GM18508 (cell line): Measurements from ENCODE around the gene SCAMP1.

Experiments
- ATAC-seq: cut with Tn5 transposase; IDR thresholded peaks from one replicate; pipeline ENCODE4 v1.9.1; 2021; ENCODE audit warnings: moderate number of reproducible peaks; ENCODE audit not compliant: insufficient read depth, unreplicated experiment

The SCAMP1 gene

DNA sequence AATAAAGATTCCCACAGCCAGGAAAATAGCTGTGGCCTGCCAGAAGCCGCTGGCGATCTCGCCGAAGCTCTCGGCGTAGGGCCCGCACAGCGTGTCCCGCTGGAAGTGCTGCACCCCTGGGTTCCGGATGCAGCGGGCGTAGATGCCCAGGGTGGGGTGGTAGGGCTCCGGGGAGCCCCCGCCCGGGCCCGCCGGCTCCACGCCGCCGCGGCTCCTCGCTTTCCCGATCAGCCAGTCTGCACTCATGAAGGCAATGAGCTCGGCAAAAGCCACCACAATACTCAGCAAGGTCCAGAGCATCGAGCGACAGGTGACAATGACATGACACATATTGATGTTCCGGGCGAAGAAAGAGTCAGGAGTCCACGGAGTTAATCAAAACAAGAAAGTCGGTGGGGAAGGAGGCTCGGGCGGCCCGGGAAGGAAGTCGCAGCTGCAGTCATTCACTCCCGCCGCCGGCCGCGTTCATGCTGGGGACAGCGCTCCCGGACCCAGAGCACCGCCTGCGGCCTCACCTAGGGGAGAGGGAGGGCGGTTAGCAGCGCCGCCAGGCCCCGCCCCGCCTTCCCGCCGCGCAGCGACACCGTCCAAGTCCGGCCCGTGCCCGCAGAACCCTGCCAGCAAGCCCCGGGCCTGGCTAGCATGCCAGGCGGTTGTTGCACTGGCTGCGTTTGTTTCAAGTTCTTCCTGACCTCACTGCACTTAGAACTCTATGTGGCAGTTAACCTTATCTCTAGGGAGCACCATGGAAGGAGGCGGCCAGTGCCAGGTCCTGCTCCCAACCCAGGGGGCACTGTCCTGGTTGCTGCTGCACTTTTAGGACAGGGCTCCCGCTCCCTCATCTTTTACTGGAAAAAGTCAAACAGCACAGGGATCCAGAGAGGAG, 149.7 kb downstream of the SCAMP1 start:
- ATAC-seq: no peak

DNA sequence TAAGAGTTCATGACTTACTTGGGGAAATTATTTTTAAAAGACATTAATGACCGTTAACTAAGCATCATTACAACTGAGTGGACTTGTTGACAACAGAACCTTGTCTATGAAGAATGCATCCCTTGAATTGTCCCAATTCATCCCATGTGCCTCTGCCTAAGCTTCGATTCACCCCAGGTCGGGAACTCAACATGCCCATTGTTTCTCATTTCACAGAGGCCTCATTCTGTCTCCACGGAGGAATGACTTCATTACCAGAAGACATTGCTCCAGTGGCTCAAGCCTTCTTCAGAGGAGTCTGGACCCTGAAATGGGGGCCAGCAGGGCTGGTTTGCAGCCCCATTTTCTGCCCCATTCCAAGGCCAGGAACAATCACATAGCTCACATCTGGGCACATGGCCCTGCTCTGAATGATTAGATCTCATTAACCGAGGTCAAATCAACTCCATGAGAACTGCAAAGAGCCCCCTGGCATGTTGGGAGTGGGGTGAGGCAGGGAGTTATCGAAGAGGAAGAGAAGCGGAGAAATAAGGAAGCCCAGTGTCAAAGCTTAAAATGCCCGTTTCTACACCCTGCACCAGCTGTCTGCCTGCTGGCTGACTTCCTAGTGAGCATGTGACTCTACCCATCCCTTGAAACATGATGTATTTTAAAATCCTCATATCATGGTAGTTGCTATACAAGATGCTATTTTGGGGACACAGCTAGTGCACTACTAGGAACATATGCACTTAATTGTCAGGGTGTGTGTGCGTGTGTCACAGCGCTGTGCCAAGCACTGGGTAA, 150.9 kb downstream of the SCAMP1 start:
- ATAC-seq: no peak

DNA sequence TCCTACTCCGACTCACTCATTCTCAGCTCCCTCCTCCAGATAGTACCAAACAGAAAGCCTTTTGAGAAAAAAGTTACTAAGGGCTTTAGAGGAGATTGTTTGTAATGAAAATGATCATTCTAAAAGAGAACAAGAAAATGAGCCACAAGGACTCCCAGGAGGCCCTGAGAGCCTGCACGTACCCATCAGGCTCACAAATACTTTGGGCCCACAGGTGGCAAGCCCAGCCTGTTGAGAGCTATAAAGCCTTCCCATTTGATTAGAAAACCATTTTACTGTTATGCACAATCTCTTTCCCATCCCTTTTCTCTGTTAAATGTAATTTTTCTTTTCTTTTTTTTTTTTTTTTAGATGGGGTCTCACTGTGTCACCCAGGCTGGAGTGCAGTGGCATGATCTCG, 152.0 kb downstream of the SCAMP1 start:
- no peak for ATAC-seq

DNA sequence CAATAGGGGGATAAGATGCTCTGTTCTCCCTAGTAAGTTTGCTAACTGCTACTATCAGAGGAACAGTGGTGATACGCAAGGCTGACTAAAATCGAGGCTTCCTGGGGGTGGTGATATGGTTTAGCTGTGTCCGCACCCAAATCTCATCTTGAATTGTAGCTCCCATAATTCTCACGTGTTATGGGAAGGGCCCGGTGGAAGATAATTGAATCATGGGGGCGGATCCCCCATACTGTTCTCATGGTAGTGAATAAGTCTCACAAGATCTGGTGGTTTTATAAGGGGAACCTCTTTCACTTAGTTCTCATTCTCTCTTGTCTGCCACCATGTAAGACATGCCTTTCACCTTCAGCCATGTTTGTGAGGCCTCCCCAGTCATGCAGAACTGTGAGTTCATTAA, 153.0 kb downstream of the SCAMP1 start:
- no peak for ATAC-seq

DNA sequence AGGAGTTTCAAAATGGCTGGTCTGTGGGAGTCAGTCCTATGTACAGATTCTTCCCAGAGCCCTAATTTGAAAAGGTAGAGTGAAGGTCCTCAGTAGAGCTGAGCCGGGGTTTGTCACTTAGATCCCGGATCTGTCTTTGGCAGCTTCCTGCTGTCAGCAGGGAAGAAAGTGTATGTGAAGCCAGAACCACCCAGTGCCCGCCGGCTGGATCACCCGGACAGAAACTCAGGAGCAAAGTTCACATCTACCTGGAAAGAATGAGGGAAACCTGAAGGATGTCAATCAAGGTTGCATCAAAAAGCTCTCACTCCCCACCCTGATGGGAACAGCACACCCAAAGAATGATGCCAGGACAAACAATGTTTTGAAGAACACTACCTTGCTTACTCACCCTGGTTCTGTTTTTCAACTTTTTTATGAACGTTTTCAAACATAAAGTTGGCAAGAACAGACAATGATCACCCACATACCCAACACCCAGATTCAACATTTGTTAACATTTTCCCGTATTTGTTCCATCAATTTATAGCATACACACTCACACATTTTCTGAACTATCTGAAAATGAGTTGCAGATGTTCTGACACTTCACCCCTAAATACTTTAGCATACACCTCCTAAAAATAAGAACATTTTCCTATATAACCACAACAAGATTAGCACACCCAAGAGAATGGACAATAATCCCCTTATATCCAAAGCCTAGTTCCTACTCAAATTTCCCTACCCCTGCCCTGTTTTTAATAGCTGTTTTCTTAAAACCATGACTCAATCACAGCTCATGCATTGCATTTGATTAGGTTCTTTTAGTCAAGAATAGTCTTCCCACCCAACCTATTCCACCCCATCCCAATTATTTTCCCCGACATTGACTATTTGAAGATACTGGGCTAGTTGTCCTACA, 154.3 kb downstream of the SCAMP1 start:
- no peak for ATAC-seq

DNA sequence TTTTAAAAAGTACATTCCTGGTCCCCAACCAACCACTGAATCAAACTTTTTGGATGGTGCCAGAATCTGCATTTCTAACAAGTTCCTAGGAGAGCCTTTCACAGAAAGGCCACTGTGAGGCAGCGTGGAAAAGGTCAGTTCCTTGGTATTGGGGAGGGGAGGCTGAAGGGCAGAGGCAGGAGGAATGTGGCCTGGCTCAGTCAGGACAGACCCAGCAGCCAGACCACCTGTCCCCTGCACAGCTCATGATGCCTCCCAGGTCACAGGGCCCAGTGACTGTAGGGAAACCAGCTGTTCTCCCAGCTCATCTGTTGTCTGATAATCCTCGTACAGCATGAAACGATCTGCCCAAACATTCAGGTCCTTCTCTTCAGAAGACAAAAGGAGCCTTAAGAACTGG, 155.3 kb downstream of the SCAMP1 start:
- no peak for ATAC-seq

DNA sequence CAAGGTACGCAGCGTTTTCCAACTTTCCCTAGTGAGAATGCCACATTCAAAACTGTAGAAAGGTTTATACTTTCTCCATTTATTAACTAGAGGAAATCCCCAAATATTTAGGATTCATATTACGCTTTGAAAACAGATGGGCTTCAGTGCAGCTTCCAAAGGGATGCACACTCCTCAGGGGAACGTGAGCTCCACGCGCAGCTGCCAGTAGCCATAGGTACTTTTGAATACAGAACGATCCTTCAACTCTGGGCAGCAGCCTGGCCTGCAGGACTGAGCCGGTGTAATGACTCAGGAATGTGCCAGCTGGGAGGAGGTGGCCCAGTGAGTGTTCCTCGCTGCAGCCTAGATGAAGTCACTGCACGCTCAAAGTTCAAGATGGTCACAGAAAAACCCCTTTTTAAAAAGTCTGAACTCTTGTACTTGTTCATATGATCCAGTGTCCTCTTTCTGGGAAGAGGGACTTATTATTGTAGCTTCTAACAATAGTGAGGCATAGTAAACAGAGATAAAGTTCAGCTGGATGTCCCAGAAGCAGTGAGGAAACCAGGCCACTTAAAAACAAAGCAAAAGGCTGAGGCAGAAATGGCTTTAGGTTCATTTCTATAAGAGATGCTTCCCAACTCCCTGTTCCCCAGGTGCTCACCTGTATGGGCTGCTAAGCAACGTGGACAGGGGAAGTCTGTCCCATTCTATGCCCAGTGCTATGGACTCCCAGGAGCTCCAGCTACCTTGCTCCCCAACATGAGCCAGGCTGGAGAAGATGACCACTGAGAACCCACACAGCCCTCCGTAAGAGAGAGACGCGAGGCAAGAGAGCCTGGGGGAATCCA, 158.2 kb downstream of the SCAMP1 start:
- ATAC-seq: no peak

DNA sequence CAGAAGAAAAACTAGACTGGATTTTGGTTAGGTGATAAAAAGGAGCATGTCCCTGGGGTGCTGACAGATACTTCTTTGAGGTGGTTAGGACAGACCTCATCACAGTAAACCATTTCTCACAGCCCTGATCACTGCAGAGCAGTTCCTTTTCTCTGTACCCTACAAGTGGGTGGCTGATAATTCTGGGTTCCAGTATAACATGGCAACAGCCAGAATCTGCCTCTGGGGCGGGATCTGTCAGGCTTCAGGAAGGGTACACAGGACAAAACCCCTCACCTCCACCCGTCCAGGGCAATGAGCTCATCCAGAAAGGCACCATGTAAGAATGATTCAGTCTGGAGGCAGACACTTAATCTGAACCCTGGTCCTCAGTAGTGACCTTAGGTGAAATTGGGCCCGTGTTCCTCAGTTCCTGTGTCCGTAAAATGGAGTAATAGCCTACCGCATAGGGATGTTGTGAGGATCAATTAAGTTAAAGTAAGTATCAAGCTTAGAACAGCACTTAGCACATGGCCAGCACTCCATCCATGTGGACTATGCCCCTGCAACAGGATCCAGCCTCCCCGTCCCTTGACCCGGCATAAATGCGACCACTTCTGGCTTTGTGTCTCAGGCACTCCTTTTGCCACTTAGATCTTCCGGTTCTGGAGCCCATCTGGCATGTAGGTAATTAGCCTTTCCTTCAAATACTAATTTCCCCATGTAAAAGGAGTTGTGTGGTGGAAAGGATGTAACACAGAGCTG, 159.0 kb downstream of the SCAMP1 start:
- ATAC-seq: no peak

DNA sequence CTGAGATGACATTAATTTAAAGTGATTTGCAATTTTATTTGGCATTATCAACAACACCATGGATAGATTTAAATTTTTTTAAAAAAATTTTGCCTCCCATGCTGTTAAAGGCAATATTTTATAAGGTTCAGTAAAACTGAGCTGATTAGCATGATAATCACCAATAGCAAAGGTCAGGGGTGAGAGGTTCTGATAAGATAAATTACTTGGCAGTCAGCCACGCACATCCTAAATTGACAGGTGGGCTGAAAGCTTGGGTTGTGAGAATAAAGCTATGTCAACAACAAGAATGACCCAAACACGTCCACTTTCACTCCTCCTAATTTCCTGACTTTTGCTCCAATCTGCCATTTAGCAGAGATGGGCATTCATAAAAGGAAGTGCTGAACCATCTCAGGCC, 161.0 kb downstream of the SCAMP1 start:
- ATAC-seq: no peak

DNA sequence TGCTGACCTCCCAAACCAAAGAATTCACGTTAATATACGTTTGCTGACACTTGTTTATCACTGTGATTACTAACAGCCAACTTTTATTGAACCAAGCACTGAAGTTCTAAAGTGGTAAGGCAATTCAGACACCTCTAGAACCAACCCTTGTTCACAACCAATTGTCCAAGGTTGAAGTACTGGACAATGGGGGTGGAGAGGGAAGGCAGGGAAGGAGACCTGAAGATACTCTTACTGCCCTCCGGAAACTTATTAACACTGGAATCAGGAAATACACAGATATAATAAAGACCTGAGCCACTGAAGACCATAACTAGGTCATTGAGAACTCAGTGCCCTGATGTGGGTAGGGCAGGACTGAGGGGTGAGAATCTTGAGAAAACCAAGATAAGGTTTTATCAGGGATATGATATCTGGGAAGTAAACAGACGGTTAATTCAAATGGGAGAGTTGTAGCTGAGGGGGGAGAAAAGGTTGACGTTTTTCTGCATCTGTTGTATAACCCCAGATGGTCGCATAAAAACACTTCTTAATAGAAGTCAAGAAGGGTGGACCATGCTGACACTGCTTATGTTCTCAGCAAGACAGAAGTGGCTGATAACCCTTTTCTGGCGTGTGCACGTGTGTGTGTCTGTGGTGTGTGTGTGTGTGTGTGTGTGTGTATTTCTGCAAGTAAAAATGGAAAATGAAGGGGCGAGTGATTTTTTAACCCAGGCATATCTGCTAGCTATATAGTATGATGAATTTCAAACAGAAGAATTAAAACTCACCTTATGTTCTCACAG, 162.3 kb downstream of the SCAMP1 start:
- ATAC-seq: no peak

DNA sequence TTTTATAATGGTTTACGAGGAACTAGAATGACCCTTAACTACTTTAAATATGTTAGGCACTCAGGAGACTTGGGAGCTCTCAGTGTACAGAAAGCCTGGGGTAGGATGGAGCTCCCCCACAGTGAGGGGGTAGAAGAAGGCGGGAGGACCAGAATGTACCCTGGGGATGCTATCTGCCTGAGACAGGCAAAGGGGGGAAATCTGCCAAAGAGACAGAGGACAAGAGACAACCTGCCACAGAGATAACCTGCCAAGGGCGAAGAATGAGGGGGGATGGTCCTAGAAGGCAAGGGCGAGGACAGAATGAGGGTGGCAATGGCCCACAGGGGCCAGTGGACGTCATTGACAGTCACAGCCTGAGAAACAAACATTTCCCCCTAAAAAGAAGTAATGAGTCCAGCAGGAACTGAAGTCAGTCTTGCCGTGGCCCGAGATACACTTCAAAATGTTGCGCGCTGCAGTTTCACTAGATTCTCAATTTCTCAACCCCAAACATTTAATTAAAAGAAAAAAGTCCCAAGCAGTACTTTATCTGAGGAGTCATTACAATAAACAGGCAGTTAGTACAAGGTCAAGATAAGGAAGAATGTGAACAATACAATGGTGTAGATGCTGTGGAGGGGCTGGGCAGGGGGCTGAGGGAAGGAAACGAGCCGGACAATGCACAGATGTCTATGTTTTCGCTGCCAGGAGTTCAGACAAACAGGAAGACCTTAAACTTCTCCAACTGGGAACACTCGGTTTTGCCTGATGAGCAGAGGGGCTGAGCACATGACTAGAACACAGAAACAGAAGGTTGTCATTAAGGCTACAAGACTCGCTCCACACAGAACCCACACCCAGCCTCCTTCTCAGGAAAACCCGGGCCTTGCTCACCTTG, 163.1 kb downstream of the SCAMP1 start:
- no peak for ATAC-seq

DNA sequence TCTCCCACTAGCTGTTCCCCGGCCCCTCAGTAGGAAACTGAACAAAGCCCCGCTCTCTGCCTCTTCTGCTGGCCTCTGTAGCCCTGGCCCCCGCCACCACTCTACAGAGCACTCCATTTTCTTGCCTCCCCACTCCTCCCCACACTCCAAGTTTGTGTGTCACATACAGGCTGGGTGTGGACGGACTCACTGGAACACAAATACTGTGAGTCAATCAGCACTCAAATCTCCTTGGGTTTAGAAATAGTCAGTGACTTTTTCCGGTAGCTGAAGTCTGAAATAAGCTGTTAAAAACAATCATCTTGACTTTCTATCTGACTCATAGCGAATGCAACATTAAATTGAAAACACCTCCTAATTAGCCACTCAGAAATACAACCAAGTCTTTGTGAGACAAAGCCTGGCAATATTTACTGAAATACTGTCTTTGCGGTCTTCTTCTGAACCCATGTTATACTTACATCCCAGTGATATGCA, 165.7 kb downstream of the SCAMP1 start:
- no peak for ATAC-seq

DNA sequence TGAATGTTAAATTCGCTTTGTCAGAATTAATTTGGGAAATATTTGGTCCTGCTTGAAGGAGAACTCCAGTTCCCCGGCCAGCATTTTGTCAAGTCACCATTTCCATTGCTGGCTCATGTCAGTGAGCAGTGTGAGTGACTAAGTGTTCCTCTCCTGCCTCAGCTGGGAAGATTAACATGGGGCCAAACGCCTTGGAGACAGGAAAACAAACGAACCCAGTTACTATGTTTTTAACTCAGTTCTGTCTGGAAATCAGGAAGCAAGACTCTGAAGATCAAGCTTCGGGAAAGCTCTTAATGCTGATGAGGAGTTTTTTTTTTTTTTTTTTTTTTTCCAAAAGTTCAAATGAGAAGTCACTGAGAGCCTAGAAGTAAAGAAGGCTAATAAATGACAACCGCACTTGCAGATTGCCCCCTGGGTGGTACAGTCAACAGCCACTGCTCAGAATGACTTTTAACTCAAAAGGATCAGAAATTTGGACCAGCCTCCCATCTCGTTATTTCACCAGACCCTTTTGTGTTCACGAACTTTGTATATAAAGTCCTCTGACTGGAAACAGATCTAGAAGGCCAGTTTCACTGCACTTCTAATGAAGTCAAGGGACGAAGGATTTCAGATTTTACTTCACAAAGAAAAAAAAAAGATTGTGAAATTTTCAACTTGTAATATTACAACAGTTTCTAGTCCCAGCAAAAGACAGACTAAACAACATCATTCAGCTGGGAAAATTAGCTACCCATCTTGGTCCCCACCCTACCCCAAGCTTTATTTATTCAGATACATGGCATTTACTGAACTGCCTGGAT, 166.8 kb downstream of the SCAMP1 start:
- ATAC-seq: no peak

DNA sequence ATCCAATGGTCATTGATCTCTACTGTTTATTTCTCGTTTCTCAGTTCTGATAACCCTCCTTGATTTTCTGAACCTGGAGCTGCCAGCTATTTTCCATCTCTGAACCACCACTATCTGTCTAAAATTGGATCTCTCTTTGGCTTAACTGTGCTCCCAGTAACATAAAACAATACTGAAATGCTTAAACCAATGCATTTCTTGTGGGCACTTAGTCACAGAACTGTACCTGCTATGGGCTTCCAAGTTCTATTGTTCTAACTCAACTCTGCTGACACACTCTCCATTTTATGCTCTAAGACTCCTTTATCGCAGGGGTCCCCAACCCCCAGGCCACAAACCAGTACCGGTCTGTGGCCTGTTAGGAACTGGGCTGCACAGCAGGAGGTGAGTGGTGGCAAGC, 167.5 kb downstream of the SCAMP1 start:
- ATAC-seq: no peak
